GM03348 (cell line): ENCODE data around the gene MFSD12.
"Not testable (repeated sequence)": the region's sequence is repeated elsewhere in the genome, so short reads cannot be mapped to it uniquely, and the experiment has no call there.

ENCODE experiments used
- DNase-seq: peaks from one replicate; pipeline ENCODE4 v3.0.0; 2012; ENCODE audit warnings: low spot score

Gene MFSD12

DNA sequence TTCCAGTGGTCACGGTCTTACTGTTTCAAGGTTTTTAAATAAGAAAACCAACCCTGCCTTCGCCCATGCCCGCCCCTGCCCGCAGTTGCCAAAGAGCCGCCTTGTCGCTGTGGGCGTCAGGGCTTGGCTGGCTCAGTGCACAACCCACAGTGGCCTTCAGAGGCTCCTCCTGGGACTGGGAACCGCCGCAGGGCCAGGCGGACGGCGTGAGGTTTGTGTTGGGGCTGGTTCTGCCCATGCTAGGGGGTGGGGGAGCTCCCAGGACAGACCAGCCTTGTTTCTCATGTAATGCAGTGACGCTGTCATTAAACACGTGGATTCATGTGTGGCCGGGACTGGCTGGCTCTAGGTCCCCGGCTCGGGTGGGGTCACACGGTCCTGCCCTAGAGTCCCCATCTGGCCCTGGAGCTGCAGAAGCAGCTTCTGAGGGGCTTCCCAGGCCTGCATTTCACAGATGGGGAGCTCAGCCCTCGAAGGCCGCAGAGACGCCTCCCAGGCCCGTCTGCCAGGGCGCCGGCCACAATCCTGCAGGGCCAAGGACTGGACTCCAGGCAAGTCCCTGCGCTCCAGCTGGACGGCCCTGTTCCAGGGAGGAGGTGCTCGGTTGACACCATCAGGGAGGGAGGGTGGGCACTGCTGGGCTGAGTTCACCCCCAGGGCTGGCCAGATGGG lies 20.8 kb downstream of the MFSD12 start:
- DNase-seq: no peak

DNA sequence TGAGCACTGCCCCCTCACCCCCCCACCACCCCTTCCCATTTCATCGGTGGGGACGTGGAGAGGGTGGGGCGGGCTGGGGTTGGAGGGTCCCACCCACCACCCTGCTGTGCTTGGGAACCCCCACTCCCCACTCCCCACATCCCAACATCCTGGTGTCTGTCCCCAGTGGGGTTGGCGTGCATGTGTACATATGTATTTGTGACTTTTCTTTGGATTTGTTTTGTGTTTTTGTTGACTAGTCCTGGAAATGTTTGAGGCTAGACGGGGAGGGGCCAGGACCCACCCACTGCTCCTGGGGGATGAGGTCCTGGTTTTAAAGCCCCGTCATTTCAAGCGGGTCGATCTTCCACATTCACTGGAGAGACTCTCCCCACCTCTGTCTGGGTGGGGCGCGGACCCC lies 21.4 kb downstream of the MFSD12 start:
- no peak for DNase-seq

DNA sequence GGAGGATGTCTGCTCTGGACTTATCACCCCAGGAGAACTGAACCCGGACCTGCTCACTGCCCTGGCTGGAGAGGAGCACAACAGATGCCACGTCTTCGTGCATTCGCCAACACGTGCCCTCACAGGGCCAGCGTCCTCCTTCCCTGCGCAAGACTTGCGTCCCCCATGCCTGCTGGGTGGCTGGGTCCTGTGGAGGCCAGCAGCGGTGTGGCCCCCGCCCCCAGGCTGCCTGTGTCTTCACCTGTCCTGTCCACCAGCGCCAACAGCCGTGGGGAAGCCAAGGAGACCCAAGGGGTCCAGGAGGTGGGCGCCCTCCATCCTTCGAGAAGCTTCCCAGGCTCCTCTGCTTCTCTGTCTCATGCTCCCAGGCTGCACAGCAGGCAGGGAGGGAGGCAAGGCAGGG lies 21.8 kb downstream of the MFSD12 start:
- no peak for DNase-seq

DNA sequence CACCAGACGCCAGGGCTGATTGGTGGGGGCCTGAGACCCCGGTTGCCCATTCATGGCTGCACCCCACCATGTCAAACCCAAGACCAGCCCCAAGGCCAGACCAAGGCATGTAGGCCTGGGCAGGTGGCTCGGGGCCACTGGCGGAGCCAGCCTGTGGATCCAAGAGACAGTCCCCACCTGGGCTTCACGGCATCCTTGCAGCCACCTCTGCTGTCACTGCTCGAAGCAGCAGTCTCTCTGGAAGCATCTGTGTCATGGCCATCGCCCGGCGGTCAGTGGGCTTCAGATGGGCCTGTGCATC lies 22.2 kb downstream of the MFSD12 start:
- DNase-seq: no peak

DNA sequence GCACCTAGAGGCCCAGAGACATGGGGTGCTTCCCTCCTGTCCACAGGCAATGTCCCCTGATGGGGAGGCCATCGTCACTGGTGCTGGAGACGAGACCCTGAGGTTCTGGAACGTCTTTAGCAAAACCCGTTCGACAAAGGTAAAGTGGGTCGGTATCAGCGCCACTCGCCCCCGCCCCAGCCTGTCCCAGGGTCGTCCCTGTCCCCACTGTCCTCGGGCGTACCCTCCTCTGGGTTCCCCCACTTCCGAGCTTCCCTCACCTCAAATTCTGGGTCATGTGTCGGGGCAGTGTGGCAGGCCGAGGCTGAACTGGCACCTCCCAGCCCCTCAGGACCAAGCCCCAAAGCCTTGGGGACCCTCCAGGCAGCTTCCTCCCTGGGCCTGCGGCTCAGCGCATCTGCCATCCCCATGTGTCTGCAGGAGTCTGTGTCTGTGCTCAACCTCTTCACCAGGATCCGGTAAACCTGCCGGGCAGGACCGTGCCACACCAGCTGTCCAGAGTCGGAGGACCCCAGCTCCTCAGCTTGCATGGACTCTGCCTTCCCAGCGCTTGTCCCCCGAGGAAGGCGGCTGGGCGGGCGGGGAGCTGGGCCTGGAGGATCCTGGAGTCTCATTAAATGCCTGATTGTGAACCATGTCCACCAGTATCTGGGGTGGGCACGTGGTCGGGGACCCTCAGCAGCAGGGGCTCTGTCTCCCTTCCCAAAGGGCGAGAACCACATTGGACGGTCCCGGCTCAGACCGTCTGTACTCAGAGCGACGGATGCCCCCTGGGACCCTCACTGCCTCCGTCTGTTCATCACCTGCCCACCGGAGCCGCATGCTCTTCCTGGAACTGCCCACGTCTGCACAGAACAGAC lies 22.8 kb downstream of the MFSD12 start:
- DNase-seq: no peak

DNA sequence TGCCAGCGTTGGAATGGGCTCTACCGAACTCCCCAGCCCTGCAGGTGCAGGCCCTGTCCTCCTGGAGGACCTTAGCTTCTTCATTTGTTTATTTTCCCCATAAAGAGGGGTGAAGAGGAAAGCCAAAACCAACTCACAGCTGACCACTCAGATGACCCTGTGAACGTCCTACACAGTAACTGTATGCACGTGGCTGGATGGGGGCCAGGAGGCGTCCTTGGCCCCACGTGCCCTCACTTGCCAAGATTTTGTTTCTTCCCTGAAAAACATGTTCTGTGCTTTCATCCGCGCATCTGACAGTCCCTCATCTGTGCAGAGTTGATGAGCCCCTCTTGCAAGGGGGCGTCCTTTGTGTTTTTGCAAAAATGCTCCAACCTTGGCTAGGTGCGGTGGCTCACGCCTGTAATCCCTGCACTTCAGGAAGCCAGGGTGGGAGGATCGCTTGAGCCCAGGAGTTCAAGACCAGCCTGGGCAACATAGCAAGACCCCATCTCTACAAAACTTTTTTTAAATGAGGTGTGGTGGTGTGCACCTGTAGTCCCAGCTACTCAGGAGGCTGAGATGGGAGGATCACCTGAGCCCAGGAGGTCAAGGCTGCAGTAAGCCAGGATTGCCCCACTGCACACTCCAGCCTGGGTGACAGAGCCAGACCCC lies 23.7 kb downstream of the MFSD12 start:
- no peak for DNase-seq

DNA sequence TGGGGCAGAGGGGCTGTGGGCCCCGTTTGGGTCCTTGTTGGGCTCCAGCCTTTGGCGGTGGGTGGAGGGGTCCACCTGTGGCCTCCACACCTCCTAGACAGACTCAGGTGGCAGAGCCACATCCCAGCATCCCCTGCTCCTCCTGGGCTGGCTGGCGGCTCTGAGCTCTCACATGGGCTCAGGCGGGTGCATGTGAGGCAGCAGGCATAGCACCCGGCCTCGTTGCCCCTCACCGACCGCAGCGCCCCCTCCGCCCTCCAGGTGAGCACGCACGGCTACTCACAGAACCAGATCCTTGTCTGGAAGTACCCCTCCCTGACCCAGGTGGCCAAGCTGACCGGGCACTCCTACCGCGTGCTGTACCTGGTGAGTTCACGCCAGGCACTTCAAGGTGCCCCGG lies 24.4 kb downstream of the MFSD12 start:
- no peak for DNase-seq

DNA sequence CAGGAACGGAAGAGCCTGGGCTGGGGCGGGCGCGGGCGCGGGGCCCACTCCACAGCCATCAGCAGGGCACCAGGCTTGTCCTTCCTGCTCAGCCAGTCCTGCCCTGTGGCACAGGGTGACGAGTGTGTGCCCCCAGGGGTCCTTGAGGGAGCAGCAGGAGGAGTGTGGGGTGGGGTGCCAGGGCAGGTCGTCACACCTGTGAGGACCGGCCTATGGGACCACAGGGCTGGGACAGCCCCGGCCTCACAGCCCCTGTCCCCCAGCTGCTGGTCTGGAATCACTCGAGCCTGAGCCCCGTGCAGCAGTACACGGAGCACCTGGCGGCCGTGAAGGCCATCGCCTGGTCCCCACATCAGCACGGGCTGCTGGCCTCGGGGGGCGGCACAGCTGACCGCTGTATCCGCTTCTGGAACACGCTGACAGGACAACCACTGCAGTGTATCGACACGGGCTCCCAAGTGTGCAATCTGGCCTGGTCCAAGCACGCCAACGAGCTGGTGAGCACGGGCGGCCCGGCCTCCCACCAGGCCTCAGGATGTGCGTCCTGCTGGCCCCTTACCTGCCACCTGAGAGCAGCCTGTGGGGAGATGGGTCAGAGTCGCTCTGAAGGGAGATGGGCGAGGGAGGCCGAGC lies 25.1 kb downstream of the MFSD12 start:
- DNase-seq: no peak

DNA sequence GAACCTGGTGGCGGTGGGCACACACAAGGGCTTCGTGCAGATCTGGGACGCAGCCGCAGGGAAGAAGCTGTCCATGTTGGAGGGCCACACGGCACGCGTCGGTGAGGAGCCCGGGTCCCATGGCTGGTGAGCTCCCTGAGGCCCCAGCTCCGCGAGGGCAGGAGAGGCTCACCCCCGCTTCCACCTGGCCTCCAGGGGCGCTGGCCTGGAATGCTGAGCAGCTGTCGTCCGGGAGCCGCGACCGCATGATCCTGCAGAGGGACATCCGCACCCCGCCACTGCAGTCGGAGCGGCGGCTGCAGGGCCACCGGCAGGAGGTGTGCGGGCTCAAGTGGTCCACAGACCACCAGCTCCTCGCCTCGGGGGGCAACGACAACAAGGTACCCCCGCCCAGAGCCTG lies 25.7 kb downstream of the MFSD12 start:
- no peak for DNase-seq

DNA sequence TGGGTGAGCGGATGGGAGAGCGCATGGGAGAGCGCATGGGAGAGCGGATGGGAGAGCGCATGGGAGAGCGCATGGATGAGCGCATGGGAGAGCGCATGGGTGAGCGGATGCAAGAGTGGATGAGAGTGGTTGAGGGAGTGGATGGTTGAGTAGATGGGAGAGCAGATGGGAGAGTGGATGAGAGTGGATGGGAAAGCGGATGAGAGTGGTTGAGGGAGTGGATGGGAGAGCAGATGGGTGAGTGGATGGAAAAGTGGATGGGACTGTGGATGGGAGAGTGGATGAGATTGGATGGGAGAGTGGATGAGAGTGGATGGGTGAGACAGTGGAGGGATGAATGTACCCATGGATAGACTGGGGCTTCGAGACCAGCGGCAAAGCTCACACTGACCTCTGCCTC lies 27.0 kb downstream of the MFSD12 start:
- no peak for DNase-seq

DNA sequence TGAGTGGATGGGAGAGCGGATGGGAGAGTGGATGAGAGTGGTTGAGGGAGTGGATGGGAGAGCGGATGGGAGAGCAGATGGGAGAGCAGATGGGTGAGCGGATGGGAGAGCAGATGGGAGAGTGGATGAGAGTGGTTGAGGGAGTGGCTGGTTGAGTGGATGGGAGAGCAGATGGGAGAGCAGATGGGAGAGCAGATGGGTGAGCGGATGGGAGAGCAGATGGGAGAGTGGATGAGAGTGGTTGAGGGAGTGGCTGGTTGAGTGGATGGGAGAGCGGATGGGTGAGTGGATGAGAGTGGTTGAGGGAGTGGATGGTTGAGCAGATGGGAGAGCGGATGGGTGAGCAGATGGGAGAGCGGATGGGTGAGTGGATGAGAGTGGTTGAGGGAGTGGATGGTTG lies 28.1 kb downstream of the MFSD12 start:
- DNase-seq: not testable (repeated sequence)

DNA sequence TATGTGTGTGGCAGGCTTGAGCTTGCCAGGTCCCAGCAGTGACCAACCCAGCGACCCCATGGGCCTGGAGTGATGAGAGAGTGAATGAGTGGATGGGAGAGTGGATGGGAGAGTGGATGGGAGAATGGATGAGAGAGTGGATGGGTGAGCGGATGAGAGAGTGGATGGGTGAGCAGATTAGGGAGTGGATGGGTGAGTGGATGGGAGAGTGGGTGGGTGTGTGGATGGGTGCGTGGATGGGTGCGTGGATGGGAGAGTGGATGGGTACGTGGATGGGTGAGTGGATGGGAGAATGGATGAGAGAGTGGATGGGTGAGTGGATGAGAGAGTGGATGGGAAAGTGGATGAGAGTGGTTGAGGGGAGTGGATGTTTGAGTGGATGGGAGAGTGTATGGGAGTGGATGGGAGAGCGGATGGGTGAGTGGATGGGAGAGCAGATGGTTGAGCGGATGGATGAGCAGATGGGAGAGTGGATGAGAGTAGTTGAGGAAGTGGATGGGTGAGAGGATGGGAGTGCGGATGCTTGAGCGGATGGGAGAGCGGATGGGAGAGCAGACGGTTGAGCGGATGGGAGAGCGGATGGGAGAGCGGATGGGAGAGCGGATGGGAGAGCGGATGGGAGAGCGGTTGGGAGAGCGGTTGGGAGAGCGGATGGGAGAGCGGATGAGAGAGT lies 28.7 kb downstream of the MFSD12 start:
- no peak for DNase-seq

DNA sequence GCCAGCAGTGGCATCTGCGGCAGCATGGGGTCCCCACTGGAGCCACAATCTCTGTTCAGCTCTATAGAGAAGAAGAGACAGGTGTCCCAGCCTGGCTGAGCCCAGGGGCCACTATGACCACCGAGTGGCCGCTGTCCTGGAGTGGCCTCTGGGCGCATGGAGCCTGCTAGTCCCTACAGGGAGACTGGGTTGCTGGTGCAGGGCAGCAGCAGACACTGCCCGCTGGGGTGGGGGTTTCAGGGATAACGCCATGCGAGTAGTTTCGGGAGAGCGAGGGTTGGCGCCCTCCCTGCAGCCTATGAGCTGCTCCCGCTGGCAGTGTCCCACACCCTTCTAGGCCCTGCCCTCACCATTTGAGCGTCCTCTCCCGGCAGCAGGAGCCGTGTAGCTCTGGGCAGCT lies 29.3 kb downstream of the MFSD12 start:
- no peak for DNase-seq

DNA sequence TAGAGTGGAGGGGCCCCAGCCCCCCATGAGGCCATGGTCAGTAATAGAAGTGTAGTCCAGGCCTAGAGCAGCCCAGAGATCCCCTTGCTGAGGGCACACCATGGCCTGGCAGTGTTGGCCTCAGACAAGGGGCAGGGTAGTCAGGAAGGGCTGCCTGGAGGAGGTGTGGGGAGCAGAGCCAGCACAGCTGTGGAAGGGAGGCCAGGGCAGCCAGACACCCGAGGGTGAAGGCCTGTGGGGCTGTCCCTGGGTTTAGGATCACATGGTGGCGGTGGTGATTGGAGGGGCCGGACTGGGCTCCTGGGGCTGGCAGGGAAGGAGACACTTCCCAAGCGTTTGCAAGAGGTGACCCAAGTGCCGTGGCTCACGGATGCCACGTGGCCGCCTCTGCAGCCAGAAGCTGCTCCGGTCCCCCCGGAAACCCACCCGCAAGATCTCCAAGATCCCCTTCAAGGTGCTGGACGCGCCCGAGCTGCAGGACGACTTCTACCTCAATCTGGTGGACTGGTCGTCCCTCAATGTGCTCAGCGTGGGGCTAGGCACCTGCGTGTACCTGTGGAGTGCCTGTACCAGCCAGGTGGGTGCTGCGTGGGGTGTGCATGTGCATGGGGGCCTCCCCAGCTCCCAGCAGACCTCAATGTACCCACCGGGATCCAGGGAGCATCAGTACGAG lies 30.0 kb downstream of the MFSD12 start:
- no peak for DNase-seq

DNA sequence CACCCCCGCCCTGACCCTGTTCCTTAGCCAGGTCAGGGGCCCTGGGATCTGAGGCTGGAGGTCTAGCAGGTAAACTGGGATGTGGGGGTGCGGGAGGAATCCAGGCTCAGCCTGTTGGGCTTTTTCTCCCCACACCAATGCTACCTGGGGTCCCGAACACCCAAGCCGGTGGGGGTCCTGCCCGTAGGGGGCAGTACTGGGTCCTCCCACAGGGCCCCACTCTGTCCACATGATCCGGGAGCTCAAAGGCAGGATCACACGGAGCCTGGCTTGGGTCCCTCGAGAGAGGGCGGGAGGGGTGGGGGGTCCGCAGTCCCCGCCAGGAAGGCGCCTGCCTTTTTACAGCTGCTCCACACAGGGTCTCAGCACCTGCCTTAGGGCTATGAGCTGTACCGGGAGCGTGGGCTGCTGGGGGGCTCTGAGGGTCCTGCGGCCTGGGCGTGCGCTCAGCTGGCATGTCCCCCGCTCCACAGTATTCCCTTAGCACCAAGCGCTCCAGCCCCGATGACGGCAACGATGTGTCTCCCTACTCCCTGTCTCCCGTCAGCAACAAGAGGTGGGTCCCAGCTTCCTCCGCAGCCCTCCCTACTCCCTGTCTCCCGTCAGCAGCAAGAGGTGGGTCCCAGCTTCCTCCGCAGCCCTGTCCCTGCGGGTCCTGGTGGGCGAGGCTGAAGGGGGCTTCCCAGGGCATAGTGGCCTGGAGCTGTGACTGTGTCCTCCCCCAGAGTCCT lies 30.7 kb downstream of the MFSD12 start:
- DNase-seq: no peak

DNA sequence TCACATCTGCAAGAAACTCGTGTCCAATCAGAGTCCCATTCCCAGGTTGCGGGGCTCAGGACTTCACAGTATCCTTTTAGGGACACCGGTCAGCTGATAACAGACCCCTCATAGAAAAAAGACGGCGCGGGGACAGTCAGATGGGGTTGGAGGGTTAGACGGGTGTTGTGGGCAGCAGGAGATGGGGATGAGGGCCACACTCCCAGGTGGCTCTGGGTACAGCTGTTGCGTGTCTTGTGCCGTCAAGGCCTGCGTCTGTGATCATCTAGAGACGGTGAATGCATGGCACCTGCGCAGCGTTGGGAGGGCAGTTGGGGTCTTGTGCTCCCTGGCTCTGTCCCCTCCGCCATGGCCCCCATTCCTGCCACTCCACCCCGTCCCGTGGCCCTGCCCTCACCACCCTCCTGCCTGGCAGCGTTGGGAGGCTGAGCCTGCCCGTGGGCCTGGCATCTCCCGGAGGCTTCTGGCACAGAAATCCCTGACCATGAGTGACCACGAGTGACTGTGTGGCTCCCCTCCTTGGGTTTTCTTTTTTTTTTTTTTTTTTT lies 32.4 kb downstream of the MFSD12 start:
- no peak for DNase-seq

DNA sequence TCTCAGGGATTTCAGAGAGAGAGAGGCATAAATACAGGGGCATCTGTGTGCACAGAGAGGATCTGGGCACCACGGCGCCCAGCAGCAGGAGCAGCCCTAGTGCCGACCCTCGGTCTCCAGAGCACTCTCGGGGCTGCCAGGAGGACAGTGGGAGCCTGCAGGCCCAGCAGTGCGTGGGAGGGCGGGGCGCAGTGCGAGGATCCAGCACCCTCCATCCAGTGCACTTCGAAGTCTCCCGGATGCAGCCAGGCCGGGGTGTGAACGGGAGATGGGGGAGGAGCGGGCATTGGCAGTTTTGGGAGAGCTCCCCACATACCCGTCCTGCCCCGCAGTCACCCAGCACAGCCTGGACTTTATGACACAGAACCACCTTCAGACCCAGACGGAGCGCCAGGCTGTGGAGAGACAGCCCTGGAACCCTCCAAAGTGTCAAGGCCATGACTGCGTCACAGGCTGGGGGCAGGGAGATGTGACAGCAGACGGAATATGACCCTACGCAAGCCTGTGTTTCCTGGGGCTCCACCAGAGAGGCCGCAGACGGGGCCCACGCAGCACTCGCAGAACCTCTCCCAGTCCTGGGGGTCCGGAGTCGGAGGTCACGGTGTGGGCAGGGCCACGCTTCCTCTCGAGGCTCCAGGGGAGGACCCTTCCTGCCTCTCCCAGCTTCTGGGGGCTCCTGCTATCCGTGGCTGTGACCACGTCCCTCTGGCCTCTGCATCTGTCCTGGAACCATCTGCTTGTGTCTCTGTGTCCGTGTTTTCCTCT lies 33.1 kb downstream of the MFSD12 start:
- DNase-seq: no peak

DNA sequence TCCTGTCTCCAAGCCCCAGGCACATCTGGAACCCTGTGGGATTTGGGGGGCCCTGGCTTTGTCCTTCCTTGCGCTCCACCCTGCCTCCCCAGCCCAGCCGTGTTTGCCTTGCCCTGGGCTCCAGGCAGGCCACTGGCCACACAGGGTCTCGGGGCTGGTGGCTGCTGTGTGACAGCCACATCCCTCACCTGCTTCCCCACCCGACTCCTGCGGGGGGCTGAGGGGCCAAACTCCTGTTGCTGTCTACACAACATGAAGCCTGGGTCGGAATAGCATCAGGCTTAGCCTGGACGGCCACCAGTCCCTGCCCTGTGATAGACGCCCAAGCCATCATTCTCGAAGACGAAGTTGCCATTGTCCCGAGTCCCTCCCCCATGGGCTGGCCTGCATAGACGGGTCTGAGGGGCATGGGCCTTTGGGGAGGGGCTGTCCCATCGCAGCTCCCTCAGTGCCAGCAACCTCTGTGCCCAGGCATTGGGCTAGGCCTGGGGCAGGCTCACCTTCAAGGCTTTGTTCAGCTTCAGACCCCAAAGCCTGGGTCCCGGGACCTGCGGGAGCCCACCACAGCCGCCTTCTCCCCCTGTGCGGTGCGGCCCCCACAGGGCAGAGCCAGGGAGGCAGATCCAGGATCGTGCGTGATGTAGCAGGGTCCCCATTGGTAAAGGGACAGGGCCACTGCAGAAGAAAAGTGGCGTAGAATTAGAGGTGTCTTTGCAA lies 33.9 kb downstream of the MFSD12 start:
- no peak for DNase-seq
